HepG2 (cell line): ENCODE data around the gene WIPF2. TPM values are rescaled to one million over a fixed set of nuclear protein-coding genes. Genes with fewer than 3 reads are reported as not detected.
A peak's percentile ranks its signal among the peaks of the same experiment; 100 is the strongest.

Experiments used
- ARNT ChIP-seq: fragments of 450-650 bp; IDR thresholded peaks from 2 replicates; pipeline ENCODE4 v1.6.1; 2017
- EHMT2 ChIP-seq: fragments of 200-600 bp; sonication (generic); IDR thresholded peaks from 2 replicates; pipeline ENCODE4 v1.7.0; 2017; ENCODE audit warnings: antibody characterized with exemption, low read depth, low read length, borderline replicate concordance
- FOXK2 ChIP-seq: fragments of 450-650 bp; IDR thresholded peaks from 2 replicates; pipeline ENCODE4 v1.6.1; 2016
- GABPA ChIP-seq, 2 experiments: IDR thresholded peaks; 2 replicates each; pipeline ENCODE4 v1.6.1; 2011 to 2016; ENCODE audit warnings: low read depth in 2 of 2, low read length in 1 of 2, missing biosample characterization in 1 of 2, missing genetic modification characterization in 1 of 2
- HOXA5 ChIP-seq: sonication (generic); formaldehyde crosslinking; IDR thresholded peaks from 2 replicates; pipeline ENCODE4 v1.4.0; 2020; ENCODE audit warnings: missing genetic modification reagents
- MBD4 ChIP-seq: IDR thresholded peaks from 2 replicates; pipeline ENCODE4 v1.6.1; 2012; ENCODE audit warnings: low read length, inconsistent platforms, borderline replicate concordance
- NFE2 ChIP-seq: sonication (generic); formaldehyde crosslinking; IDR thresholded peaks from 2 replicates; pipeline ENCODE4 v1.4.0; 2020; ENCODE audit warnings: missing genetic modification reagents
- NPAS2 ChIP-seq: sonication (generic); formaldehyde crosslinking; IDR thresholded peaks from 2 replicates; pipeline ENCODE4 v1.8.0; 2022; ENCODE audit warnings: mild to moderate bottlenecking, missing genetic modification reagents, borderline replicate concordance
- NR2F6 ChIP-seq, 2 experiments: IDR thresholded peaks; 2 replicates each; pipeline ENCODE4 v1.6.1; 2016; ENCODE audit warnings: antibody characterized with exemption in 1 of 2, mild to moderate bottlenecking in 1 of 2
- PCBP2 ChIP-seq: fragments of 200-400 bp; formaldehyde crosslinking; optimal IDR thresholded peaks from 2 replicates; pipeline ENCODE3; 2018; ENCODE audit warnings: low read length, low read depth; ENCODE audit not compliant: poor library complexity, severe bottlenecking
- PHF21A ChIP-seq: sonication (generic); formaldehyde crosslinking; IDR thresholded peaks from 2 replicates; pipeline ENCODE4 v1.5.0; 2020; ENCODE audit warnings: mild to moderate bottlenecking, missing genetic modification reagents
- POGZ ChIP-seq: sonication (generic); formaldehyde crosslinking; IDR thresholded peaks from 2 replicates; pipeline ENCODE4 v1.4.0; 2020; ENCODE audit warnings: mild to moderate bottlenecking, missing genetic modification reagents
- RBFOX2 ChIP-seq: fragments of 200-400 bp; formaldehyde crosslinking; IDR thresholded peaks from 2 replicates; pipeline ENCODE4 v1.6.1; 2017; ENCODE audit warnings: low read depth, mild to moderate bottlenecking, low read length
- TBX3 ChIP-seq: fragments of 450-650 bp; IDR thresholded peaks from 2 replicates; pipeline ENCODE4 v1.6.1; 2017; ENCODE audit warnings: antibody characterized with exemption, mild to moderate bottlenecking, inconsistent platforms, borderline replicate concordance
- TEAD3 ChIP-seq: optimal IDR thresholded peaks from 2 replicates; pipeline ENCODE3; 2016; ENCODE audit warnings: borderline replicate concordance
- TOPORS ChIP-seq: sonication (generic); formaldehyde crosslinking; IDR thresholded peaks from 2 replicates; pipeline ENCODE4 v1.8.0; 2023; ENCODE audit warnings: mild to moderate bottlenecking, missing genetic modification reagents
- ZNF383 ChIP-seq: sonication (generic); formaldehyde crosslinking; IDR thresholded peaks from 2 replicates; pipeline ENCODE4 v1.4.0; 2020; ENCODE audit warnings: missing genetic modification reagents, mild to moderate bottlenecking, borderline replicate concordance
- ZNF460 ChIP-seq: sonication (generic); formaldehyde crosslinking; IDR thresholded peaks from 2 replicates; pipeline ENCODE4 v1.5.1; 2020; ENCODE audit warnings: missing genetic modification reagents, mild to moderate bottlenecking, borderline replicate concordance
- ZNF503 ChIP-seq: sonication (generic); formaldehyde crosslinking; IDR thresholded peaks from 2 replicates; pipeline ENCODE4 v1.4.0; 2020; ENCODE audit warnings: missing genetic modification reagents
- ZNF605 ChIP-seq: sonication (generic); formaldehyde crosslinking; IDR thresholded peaks from 2 replicates; pipeline ENCODE4 v1.8.0; 2022; ENCODE audit warnings: mild to moderate bottlenecking, missing genetic modification reagents
- ZNF619 ChIP-seq: sonication (generic); formaldehyde crosslinking; IDR thresholded peaks from 2 replicates; pipeline ENCODE4 v1.4.0; 2020; ENCODE audit warnings: mild to moderate bottlenecking, missing genetic modification reagents
- ZNF75D ChIP-seq: sonication (generic); formaldehyde crosslinking; IDR thresholded peaks from 2 replicates; pipeline ENCODE4 v1.8.1; 2023; ENCODE audit warnings: missing genetic modification reagents, mild to moderate bottlenecking, borderline replicate concordance
- ZNF776 ChIP-seq: sonication (generic); formaldehyde crosslinking; IDR thresholded peaks from 2 replicates; pipeline ENCODE4 v1.4.0; 2020; ENCODE audit warnings: mild to moderate bottlenecking, missing genetic modification reagents
- ZSCAN20 ChIP-seq: sonication (generic); formaldehyde crosslinking; IDR thresholded peaks from 2 replicates; pipeline ENCODE4 v1.4.0; 2020; ENCODE audit warnings: missing genetic modification reagents, mild to moderate bottlenecking, borderline replicate concordance
- polyA plus RNA-seq, 8 experiments: library from polyadenylated mRNA; depleted of rRNA in 3 of 8; stranded (reverse) in 7 of 8; unstranded in 1 of 8; fragments of >200 nt; fragmentation: Illumina TruSeq in 4 of 8; extraction: Trizol in 4 of 8; gene quantifications; 2 replicates each; pipeline versions ENCODE4 v1.2.1 to v1.2.3, GENCODE V29; 2011 to 2016; ENCODE audit warnings: low read depth in 4 of 8, missing spikeins in 1 of 8, mixed read lengths in 1 of 8; ENCODE audit not compliant: insufficient read depth in 1 of 8
- total RNA-seq, 5 experiments: library from RNA; depleted of rRNA; stranded (reverse); fragments of >200 nt; fragmentation: Illumina TruSeq; extraction: Trizol; gene quantifications; 2 replicates each; pipeline ENCODE4 v1.2.3, GENCODE V29; 2016; ENCODE audit warnings: low read depth in 1 of 5
- TF ChIP-seq, protein P1 (sequence below): sonication (generic); formaldehyde crosslinking; IDR thresholded peaks from 2 replicates; pipeline ENCODE4 v1.5.0; 2020; ENCODE audit warnings: missing genetic modification reagents
- TF ChIP-seq, protein P2 (sequence below): sonication (generic); formaldehyde crosslinking; IDR thresholded peaks from 2 replicates; pipeline ENCODE4 v1.8.1; 2023; ENCODE audit warnings: missing genetic modification reagents, mild to moderate bottlenecking, borderline replicate concordance
- TF ChIP-seq, protein P3 (sequence below), 2 experiments: fragments of 450-650 bp in 1 of 2; sonication (generic) in 1 of 2; formaldehyde crosslinking; IDR thresholded peaks; 2 replicates each; pipeline versions ENCODE4 v1.5.0 to v1.8.0; 2020 to 2022; ENCODE audit warnings: mild to moderate bottlenecking in 1 of 2, missing genetic modification reagents in 1 of 2

The WIPF2 gene
- total and polyA plus RNA-seq, 2 of the 13 experiments (the other 11 are each of a cell fraction or from before 2014, with no cell fraction given), result 7.2 to 10.8 TPM

DNA sequence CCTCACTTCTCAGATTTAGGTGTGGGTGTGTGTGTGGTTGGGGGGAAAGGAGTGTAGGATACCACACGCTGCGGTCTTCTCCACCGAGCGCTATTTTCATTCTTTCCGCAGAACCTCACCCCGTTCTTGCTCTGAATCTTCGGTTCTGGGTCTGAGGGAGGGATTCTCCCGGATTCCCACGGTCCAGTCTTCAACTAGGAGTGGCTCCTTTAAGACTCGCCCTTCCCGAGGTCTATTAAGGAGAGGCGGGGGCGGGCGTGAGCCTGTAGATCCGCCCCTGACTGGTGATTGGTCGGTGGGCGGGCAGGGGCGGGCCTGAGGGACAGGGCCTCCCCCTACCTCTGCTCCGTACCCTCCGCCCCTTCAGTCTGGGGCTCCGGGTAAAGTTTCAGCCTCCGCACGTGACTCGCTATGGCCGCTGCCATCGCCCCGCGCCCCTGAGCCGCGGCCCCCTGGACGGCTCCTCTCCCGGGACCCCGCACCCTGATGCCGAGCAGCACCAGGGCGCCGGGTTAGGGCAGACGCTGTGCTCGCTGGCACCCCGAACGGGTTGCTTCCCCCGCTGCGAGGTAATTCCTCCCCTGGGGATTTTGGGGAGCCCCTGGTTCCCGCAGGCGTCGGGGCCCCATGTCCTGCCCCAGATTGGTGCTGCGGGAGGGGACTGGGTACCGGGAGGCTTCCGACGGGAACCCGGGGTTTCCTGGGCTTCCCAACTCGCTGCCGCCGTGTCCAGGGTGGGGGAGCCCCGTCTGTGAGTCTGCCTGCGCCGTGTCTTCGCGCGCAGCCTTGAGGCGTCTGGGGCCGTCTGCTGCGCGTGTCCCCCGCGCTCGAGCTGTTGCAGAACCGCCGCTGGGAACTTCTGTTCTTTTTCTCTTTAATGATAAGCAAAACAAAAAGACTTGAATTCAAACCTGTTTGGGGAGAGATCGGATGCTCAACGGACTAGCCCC is 99.1 kb downstream of the WIPF2 start (continued):
- TF ChIP-seq, protein P1, sequence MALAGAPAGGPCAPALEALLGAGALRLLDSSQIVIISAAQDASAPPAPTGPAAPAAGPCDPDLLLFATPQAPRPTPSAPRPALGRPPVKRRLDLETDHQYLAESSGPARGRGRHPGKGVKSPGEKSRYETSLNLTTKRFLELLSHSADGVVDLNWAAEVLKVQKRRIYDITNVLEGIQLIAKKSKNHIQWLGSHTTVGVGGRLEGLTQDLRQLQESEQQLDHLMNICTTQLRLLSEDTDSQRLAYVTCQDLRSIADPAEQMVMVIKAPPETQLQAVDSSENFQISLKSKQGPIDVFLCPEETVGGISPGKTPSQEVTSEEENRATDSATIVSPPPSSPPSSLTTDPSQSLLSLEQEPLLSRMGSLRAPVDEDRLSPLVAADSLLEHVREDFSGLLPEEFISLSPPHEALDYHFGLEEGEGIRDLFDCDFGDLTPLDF, result no peak
- TF ChIP-seq RBFOX2 (peak; percentile 88), NR2F6 (IDR thresholded peaks at IDR 0.05) (no peak), NR2F6 (CRISPR knock-in tag; IDR thresholded peaks at IDR 0.05) (peak; percentile 53; the same call in 1 of the 2 replicates), ZNF503 (peak; percentile 66; the same call in 1 of the 2 replicates), ZSCAN20 (peak; percentile 79; the same call in 1 of the 2 replicates), POGZ (CRISPR knock-in tag) (peak; percentile 49; the same call in 1 of the 2 replicates), EHMT2 (no peak), TBX3 (no peak), TOPORS (CRISPR knock-in tag) (no peak), ARNT (no peak), ZNF460 (no peak), MBD4 (no peak), PCBP2 (no peak), GABPA (IDR thresholded peaks at IDR 0.05; ENCODE audit: low read depth, low read length) (no peak), GABPA (CRISPR knock-in tag; IDR thresholded peaks at IDR 0.05; ENCODE audit: low read depth) (0 out of 2 replicates have a peak, but pooled peaks have one; percentile 15), PHF21A (CRISPR knock-in tag) (peak; percentile 80), NPAS2 (no peak), TEAD3 (CRISPR knock-in tag) (no peak), ZNF776 (CRISPR knock-in tag) (peak; percentile 39), ZNF383 (CRISPR knock-in tag) (no peak), NFE2 (CRISPR knock-in tag) (no peak), FOXK2 (no peak), ZNF75D (no peak), ZNF619 (no peak), ZNF605 (CRISPR knock-in tag) (peak; percentile 96), HOXA5 (CRISPR knock-in tag) (peak; percentile 79; the same call in 1 of the 2 replicates)
- TF ChIP-seq, protein P2, sequence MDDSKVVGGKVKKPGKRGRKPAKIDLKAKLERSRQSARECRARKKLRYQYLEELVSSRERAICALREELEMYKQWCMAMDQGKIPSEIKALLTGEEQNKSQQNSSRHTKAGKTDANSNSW (CRISPR knock-in tag), result no peak
- TF ChIP-seq, protein P3, sequence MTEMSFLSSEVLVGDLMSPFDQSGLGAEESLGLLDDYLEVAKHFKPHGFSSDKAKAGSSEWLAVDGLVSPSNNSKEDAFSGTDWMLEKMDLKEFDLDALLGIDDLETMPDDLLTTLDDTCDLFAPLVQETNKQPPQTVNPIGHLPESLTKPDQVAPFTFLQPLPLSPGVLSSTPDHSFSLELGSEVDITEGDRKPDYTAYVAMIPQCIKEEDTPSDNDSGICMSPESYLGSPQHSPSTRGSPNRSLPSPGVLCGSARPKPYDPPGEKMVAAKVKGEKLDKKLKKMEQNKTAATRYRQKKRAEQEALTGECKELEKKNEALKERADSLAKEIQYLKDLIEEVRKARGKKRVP (CRISPR knock-in tag; IDR thresholded peaks at IDR 0.05), result no peak
